HG02642 (cell line): ENCODE measurements around the gene PAWR.
"Not testable (repeated sequence)": the region's sequence is repeated elsewhere in the genome, so short reads cannot be mapped to it uniquely, and the experiment has no call there.

Experiments
- ATAC-seq: cut with Tn5 transposase; IDR thresholded peaks from one replicate; pipeline ENCODE4 v1.9.1; 2021; ENCODE audit warnings: mild to moderate bottlenecking; ENCODE audit not compliant: unreplicated experiment, poor library complexity

The PAWR gene

GRCh38 chr12:79601908-79602307 lies 88.9 kb downstream of the PAWR start:
- no peak for ATAC-seq

- ATAC-seq = no peak
Observed at GRCh38 chr12:79597910-79598309, 92.9 kb downstream of the PAWR start.

- ATAC-seq = no peak
Observed at GRCh38 chr12:79596719-79597350, 93.9 kb downstream of the PAWR start.

- ATAC-seq = no peak
Observed at GRCh38 chr12:79595273-79595672, 95.5 kb downstream of the PAWR start.

GRCh38 chr12:79592865-79593264 lies 97.9 kb downstream of the PAWR start:
- no peak for ATAC-seq

- ATAC-seq = no peak
Observed at GRCh38 chr12:79591988-79592387, 98.8 kb downstream of the PAWR start.

GRCh38 chr12:79590751-79591150 lies 100.0 kb downstream of the PAWR start:
- ATAC-seq = no peak

- ATAC-seq = no peak
Observed at GRCh38 chr12:79587368-79587767, 103.4 kb downstream of the PAWR start.

GRCh38 chr12:79585147-79585546 lies 105.6 kb downstream of the PAWR start:
- ATAC-seq = no peak

- no peak for ATAC-seq
Observed at GRCh38 chr12:79573820-79574219, 116.9 kb downstream of the PAWR start.

GRCh38 chr12:79569679-79570078 lies 121.1 kb downstream of the PAWR start:
- no peak for ATAC-seq

GRCh38 chr12:79567175-79567563 lies 123.6 kb downstream of the PAWR start:
- ATAC-seq = no peak

GRCh38 chr12:79566452-79567174 lies 124.2 kb downstream of the PAWR start:
- no peak for ATAC-seq

- ATAC-seq = not testable (repeated sequence)
Observed at GRCh38 chr12:79564727-79565350, 125.9 kb downstream of the PAWR start.

GRCh38 chr12:79563021-79563740 lies 127.6 kb downstream of the PAWR start:
- ATAC-seq = no peak

- ATAC-seq = no peak
Observed at GRCh38 chr12:79561401-79562132, 129.2 kb downstream of the PAWR start.

- no peak for ATAC-seq
Observed at GRCh38 chr12:79560225-79560889, 130.4 kb downstream of the PAWR start.

- ATAC-seq = no peak
Observed at GRCh38 chr12:79559591-79559990, 131.2 kb downstream of the PAWR start.

GRCh38 chr12:79558924-79559469 lies 131.8 kb downstream of the PAWR start:
- ATAC-seq = no peak
